BJ (cell line): ENCODE measurements around the gene P2RY8. TPM values are rescaled to one million over a fixed set of nuclear protein-coding genes. Genes with fewer than 3 reads are reported as not detected.

Experiments used
- CTCF ChIA-PET: fragments of 350-600 bp; formaldehyde crosslinking; extraction: SDS; loops from one replicate; lab custom pipeline; 2021; ENCODE audit warnings: antibody characterized with exemption, inconsistent platforms; lab: Yijun Ruan, JAX
- POLR2A ChIA-PET: fragments of 300-600 bp; sonication (Branson Sonifier 250); formaldehyde crosslinking; extraction: SDS; loops from one replicate; lab custom pipeline; 2021; ENCODE audit warnings: antibody characterized with exemption; lab: Charles Lee
- DNase-seq: peaks from one replicate; pipeline ENCODE4 v3.0.0-alpha.2; 2011; ENCODE audit warnings: low read depth
- H3K27me3 ChIP-seq: 2 replicates; pipeline ENCODE4 v1.6.0; 2011; ENCODE audit warnings: low read length; ENCODE audit not compliant: control insufficient read depth, insufficient read depth
- H3K36me3 ChIP-seq: 2 replicates; pipeline ENCODE4 v1.5.1; 2011; ENCODE audit warnings: low read length; ENCODE audit not compliant: control insufficient read depth, insufficient read depth
- H3K4me3 ChIP-seq: 2 replicates; pipeline ENCODE4 v1.5.1; 2011; ENCODE audit warnings: low read depth, mild to moderate bottlenecking, control low read depth, low read length
- polyA plus RNA-seq: library from polyadenylated mRNA; depleted of rRNA; stranded (reverse); fragments of >200 nt; gene quantifications from 2 replicates; pipeline ENCODE4 v1.2.3, GENCODE V29; 2011
- TF ChIP-seq, protein P1 (sequence below): IDR thresholded peaks from 2 replicates; pipeline ENCODE4 v1.5.1; 2011; ENCODE audit warnings: low read depth, mild to moderate bottlenecking, control low read depth, inconsistent platforms, low read length, moderate library complexity; ENCODE audit not compliant: insufficient read depth

The P2RY8 gene
- polyA plus RNA-seq, 1 experiment = not detected

DNA sequence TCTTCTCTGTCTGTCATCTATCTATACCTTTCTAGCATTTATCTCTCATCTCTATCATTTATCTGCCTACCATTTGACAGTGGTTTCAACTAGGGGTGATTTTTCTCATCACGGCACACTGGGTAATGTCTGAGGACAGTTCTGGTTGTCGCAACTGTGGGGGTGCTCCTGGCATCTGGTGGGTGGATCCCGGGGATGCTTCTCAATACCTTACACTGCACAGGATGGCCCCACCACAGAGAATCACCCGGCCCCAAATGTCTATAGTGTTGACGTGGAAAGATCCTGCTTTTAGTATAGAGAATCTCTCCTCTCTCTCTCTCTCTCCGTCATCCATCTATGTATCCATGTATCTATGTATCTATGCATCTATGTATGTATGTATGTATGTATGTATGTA is 7.2 kb downstream of the P2RY8 start:
- no peaks in the 10 kb centered on the region for H3K27me3 ChIP-seq
- ChIA-PET CTCF (no interaction called here), POLR2A (no interaction called here)
- no peak for DNase-seq
- TF ChIP-seq, protein P1, sequence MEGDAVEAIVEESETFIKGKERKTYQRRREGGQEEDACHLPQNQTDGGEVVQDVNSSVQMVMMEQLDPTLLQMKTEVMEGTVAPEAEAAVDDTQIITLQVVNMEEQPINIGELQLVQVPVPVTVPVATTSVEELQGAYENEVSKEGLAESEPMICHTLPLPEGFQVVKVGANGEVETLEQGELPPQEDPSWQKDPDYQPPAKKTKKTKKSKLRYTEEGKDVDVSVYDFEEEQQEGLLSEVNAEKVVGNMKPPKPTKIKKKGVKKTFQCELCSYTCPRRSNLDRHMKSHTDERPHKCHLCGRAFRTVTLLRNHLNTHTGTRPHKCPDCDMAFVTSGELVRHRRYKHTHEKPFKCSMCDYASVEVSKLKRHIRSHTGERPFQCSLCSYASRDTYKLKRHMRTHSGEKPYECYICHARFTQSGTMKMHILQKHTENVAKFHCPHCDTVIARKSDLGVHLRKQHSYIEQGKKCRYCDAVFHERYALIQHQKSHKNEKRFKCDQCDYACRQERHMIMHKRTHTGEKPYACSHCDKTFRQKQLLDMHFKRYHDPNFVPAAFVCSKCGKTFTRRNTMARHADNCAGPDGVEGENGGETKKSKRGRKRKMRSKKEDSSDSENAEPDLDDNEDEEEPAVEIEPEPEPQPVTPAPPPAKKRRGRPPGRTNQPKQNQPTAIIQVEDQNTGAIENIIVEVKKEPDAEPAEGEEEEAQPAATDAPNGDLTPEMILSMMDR = no peak
- H3K36me3 ChIP-seq = no peaks in the 10 kb centered on the region
- no peak overlapping the region for H3K4me3 ChIP-seq

DNA sequence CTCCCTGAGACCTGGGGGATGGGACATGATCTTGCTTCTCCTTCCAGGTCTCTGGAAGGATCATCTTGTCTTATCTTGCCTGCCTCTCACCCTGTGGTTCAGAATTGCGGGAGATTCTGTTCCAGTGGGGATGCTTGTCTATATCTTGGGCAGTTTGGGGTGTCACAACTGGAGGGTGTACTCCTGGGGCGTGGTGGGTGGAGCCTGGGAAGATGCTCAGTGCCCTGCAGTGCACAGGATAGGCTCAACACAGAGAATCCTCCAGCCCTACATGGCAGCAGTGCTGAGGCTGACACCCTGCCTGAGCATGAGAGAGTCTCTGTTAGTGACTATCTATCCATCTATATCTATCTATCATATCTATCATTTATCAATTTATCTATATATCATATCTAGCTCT is 7.7 kb downstream of the P2RY8 start:
- Histone ChIP-seq H3K36me3 (no peaks in the 10 kb centered on the region), H3K27me3 (no peaks in the 10 kb centered on the region), H3K4me3 (no peak overlapping the region)
- CTCF ChIA-PET = no interaction called here
- no peak for DNase-seq
- POLR2A ChIA-PET = no interaction called here
- TF ChIP-seq, protein P1 = no peak

DNA sequence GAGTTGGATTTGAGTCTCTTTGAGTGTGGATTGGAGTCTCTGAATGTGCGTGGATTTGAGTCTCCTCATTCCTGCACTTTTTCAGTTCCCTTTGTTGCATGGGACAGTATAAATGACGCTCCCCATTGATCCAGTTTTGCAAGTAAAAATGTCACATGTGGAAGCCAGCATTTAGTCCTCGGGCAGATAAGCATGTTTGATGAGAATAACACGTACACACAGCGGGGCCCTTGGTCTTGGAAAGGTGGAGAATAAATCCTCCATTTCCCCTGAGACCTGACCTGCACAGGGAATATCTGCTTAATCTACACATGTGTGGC is 8.1 kb downstream of the P2RY8 start:
- H3K27me3 ChIP-seq = no peaks in the 10 kb centered on the region
- TF ChIP-seq, protein P1 = no peak
- H3K4me3 ChIP-seq = no peak overlapping the region
- CTCF ChIA-PET = no interaction called here
- H3K36me3 ChIP-seq = no peaks in the 10 kb centered on the region
- no peak for DNase-seq
- POLR2A ChIA-PET = no interaction called here

DNA sequence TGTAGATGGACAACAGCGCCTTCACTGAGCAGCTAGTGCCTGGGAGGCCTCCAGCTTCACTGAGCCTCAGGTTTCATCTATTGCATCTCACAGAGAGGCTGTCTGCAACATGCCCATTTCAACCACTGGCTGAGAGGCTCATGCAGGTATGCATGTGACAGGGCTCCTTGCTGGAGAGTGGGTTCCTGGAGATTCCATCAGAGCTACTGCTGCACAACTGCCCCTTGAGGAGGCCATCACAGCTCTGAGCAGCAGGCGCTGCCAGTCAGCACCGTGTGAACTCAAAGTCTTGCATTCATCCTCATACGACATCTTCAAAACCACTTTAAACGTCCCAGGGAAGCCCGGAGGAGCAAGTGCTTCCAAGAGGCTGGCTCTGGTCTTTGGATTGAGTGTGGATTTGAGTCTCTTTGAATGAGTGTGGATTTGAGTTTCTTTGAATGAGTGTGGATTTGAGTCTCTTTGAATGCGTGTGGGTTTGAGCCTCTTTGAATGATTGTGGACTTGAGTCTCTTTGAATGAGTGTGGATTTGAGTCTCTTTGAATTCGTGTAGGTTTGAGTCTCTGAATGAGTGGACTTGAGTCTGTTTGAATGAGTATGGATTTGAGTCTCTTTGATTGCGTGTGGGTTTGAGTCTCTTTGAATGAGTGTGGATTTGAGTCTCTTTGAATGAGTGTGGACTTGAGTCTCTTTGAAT is 8.7 kb downstream of the P2RY8 start:
- ChIA-PET POLR2A (no interaction called here), CTCF (no interaction called here)
- TF ChIP-seq, protein P1 = no peak
- no peaks in the 10 kb centered on the region for H3K36me3 ChIP-seq
- no peak overlapping the region for H3K4me3 ChIP-seq
- DNase-seq = no peak
- H3K27me3 ChIP-seq = no peaks in the 10 kb centered on the region

DNA sequence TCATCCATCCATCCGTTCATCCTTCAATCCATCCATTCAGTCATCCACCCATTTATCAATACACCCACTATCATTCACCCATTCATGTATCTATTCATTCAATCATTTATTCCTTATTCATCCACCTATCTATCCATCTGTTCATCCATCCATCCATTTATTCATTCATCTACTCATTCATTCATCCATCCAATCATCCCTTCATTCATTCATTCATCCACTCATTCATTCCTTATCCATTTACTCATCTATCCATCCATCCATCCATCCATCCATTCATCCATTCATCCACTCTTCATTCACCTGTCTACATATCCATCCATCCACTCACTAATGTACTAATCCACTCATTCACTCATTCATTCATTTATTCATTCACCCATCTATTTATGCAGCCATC is 9.5 kb downstream of the P2RY8 start:
- no peak overlapping the region for H3K4me3 ChIP-seq
- DNase-seq = no peak
- ChIA-PET POLR2A (no interaction called here), CTCF (no interaction called here)
- no peaks in the 10 kb centered on the region for H3K36me3 ChIP-seq
- TF ChIP-seq, protein P1 = no peak
- H3K27me3 ChIP-seq = no peaks in the 10 kb centered on the region
